A673 (cell line): ENCODE data around the gene PIRT. TPM values are rescaled to one million over a fixed set of nuclear protein-coding genes. Genes with fewer than 3 reads are reported as not detected.

Experiments
- BruUV-seq: library from RNA; stranded (reverse); fragments of 400-500 nt; replicated peaks from 2 replicates; lab custom pipeline; 2021; lab: Mats Ljungman, UMichigan
- CTCF ChIA-PET: fragments of 300-600 bp; sonication (Branson Sonifier 250); formaldehyde crosslinking; loops from one replicate; lab custom pipeline; 2022; ENCODE audit warnings: antibody characterized with exemption; lab: Charles Lee
- POLR2A ChIA-PET: fragments of 300-600 bp; sonication (Branson Sonifier 250); formaldehyde crosslinking; loops from one replicate; lab custom pipeline; 2022; ENCODE audit warnings: antibody characterized with exemption; ENCODE audit not compliant: low non-redundant PET; lab: Charles Lee
- DNase-seq: peaks from one replicate; pipeline ENCODE4 v3.0.0-alpha.2; 2015; ENCODE audit warnings: low spot score
- H3K27ac ChIP-seq: fragments of 200-600 bp; sonication (generic); 2 replicates; pipeline ENCODE4 v1.5.1; 2016; ENCODE audit warnings: mixed run types, low read depth, mild to moderate bottlenecking, mixed read lengths, antibody characterized with exemption, low read length; ENCODE audit not compliant: poor library complexity, severe bottlenecking
- H3K27me3 ChIP-seq: fragments of 200-600 bp; sonication (generic); replicated peaks from 2 replicates; pipeline ENCODE4 v1.6.1; 2017; ENCODE audit warnings: mixed run types, low read depth, mild to moderate bottlenecking, mixed read lengths, antibody characterized with exemption, low read length; ENCODE audit not compliant: insufficient read depth, poor library complexity
- H3K36me3 ChIP-seq: fragments of 200-600 bp; sonication (generic); 2 replicates; pipeline ENCODE4 v1.6.1; 2016; ENCODE audit warnings: mixed run types, mild to moderate bottlenecking, mixed read lengths, antibody characterized with exemption, low read length; ENCODE audit not compliant: insufficient read depth, poor library complexity, severe bottlenecking
- H3K4me1 ChIP-seq: fragments of 200-600 bp; sonication (generic); 2 replicates; pipeline ENCODE4 v1.6.1; 2017; ENCODE audit warnings: mixed run types, mild to moderate bottlenecking, mixed read lengths, antibody characterized with exemption, low read length; ENCODE audit not compliant: insufficient read depth, poor library complexity, severe bottlenecking
- H3K4me3 ChIP-seq: fragments of 200-600 bp; sonication (generic); 2 replicates; pipeline ENCODE4 v1.5.1; 2016; ENCODE audit warnings: low read depth, mixed run types, mild to moderate bottlenecking, mixed read lengths, low read length; ENCODE audit not compliant: poor library complexity, severe bottlenecking
- H3K9me3 ChIP-seq: fragments of 200-600 bp; sonication (generic); 2 replicates; pipeline ENCODE4 v1.6.1; 2016; ENCODE audit warnings: mixed run types, low read depth, mild to moderate bottlenecking, mixed read lengths, antibody characterized with exemption, low read length; ENCODE audit not compliant: poor library complexity, severe bottlenecking
- EZH2 ChIP-seq: fragments of 200-600 bp; sonication (generic); IDR thresholded peaks from 2 replicates; pipeline ENCODE4 v1.6.1; 2017; ENCODE audit warnings: borderline replicate concordance, low read depth, mild to moderate bottlenecking, mixed read lengths, antibody characterized with exemption, low read length; ENCODE audit not compliant: poor library complexity, severe bottlenecking
- intact Hi-C: fragments of 100-400 bp; cut with micrococcal nuclease; formaldehyde crosslinking; loops from one replicate; pipeline ENCODE4 v1.10.0; 2022; ENCODE audit not compliant: unreplicated experiment
- total RNA-seq: library from RNA; stranded (reverse); gene quantifications from 2 replicates; pipeline ENCODE4 v1.2.3, GENCODE V29; 2021
- TF ChIP-seq, protein P1 (sequence below): fragments of 300-800, 200-600 bp; sonication (generic); conservative IDR thresholded peaks from 2 replicates; pipeline ENCODE4 v1.5.1; 2017; ENCODE audit warnings: low read depth, mild to moderate bottlenecking, antibody characterized with exemption, low read length, moderate library complexity, mixed read lengths

Gene PIRT
- total RNA-seq, 1 experiment from 2014 or later = not detected

DNA sequence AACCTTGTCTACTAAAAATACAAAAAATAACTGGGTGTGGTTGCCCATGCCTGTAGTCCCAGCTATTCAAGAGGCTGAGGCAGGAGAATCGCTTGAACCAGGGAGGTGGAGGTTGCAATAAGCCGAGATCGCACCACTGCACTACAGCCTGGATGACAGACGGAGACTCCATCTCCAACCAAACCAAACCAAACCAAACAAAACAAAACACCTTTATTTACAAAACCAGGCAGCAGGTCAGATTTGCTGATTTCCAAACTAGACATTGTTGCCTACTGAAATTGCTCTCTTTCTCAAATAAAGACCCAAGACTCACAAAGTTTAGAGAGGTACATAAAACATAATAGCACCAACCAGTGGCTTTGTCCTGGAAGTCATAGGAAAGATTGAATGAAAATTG is 28.3 kb downstream of the PIRT start:
- no peaks in the 10 kb centered on the region for H3K9me3 ChIP-seq
- H3K27me3 ChIP-seq = peaks cover 6% of the 10 kb centered on the region
- POLR2A ChIA-PET = no interaction called here
- TF ChIP-seq, protein P1, sequence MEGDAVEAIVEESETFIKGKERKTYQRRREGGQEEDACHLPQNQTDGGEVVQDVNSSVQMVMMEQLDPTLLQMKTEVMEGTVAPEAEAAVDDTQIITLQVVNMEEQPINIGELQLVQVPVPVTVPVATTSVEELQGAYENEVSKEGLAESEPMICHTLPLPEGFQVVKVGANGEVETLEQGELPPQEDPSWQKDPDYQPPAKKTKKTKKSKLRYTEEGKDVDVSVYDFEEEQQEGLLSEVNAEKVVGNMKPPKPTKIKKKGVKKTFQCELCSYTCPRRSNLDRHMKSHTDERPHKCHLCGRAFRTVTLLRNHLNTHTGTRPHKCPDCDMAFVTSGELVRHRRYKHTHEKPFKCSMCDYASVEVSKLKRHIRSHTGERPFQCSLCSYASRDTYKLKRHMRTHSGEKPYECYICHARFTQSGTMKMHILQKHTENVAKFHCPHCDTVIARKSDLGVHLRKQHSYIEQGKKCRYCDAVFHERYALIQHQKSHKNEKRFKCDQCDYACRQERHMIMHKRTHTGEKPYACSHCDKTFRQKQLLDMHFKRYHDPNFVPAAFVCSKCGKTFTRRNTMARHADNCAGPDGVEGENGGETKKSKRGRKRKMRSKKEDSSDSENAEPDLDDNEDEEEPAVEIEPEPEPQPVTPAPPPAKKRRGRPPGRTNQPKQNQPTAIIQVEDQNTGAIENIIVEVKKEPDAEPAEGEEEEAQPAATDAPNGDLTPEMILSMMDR = no peak
- no peak for TF ChIP-seq EZH2
- no TSS peak for BruUV-seq
- no peaks in the 10 kb centered on the region for H3K4me1 ChIP-seq
- H3K27ac ChIP-seq = no peak overlapping the region
- H3K4me3 ChIP-seq = no peak overlapping the region
- CTCF ChIA-PET = no interaction called here
- intact Hi-C loops = no loop called here
- H3K36me3 ChIP-seq = no peaks in the 10 kb centered on the region
- DNase-seq = no peak

DNA sequence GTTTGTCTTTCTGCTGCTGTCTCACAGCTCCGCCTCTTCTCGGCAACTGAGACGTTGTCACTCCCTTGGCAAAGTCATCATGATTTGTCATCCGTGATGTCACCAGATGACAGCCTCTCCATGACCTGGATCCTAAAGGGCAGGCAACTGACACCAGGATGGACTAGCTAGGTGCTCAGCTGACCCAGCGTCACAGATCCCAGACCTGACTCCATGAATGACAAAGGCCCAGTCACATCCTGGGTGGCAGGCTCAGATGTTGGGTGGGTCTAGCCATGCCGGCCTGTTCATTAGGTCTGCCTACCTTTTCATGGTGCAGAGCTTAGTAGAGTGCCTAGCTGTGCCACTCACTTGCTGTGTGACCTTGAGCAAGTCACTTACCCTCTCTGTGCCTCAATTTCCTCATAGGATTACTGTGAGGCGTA is 30.2 kb downstream of the PIRT start:
- Histone ChIP-seq H3K9me3 (no peaks in the 10 kb centered on the region), H3K36me3 (no peaks in the 10 kb centered on the region), H3K27ac (no peak overlapping the region), H3K27me3 (peaks cover 16% of the 10 kb centered on the region), H3K4me1 (no peaks in the 10 kb centered on the region), H3K4me3 (no peak overlapping the region)
- intact Hi-C loops = no loop called here
- no peak for DNase-seq
- CTCF ChIA-PET = no interaction called here
- no TSS peak for BruUV-seq
- POLR2A ChIA-PET = no interaction called here
- TF ChIP-seq EZH2 = no peak
- TF ChIP-seq, protein P1 = no peak

DNA sequence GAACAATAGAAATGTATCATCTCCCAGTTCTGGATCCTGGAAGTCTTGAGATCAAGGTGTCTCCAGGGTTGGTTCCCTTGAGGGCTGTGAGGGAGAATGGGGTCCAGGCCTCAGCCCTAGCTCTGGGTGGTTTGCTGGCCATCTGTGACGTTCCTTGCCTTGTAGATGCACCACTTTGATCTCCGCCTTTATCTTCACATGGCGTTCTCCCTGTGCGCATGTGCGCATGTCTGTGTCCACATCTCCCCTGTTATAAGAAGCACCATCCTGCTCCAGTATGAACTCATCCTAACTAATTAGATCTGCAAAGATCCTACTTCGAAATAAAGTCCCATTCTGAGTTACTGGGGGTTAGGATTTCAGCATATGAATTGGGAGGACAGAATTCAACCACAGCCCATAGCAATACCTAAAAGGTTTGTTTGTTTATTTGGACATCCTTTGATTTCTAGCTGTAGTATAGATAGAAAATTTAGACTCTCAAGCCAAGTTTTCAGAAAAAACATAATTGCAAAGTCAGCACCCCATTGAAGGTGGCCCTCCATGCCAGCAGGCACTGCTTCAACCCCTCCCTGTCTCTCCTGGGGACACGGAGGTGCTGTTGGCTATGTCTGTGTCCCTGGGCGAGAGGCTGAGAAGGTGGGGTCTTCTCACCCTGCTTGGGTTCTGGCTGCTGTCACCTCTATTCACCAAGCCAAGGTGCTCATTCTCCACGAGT is 31.2 kb downstream of the PIRT start:
- no peak for DNase-seq
- Histone ChIP-seq H3K4me3 (no peak overlapping the region), H3K36me3 (no peaks in the 10 kb centered on the region), H3K4me1 (no peaks in the 10 kb centered on the region), H3K9me3 (no peaks in the 10 kb centered on the region), H3K27ac (no peak overlapping the region), H3K27me3 (peaks cover 16% of the 10 kb centered on the region)
- no peak for TF ChIP-seq EZH2
- TF ChIP-seq, protein P1 = no peak
- ChIA-PET CTCF (no interaction called here), POLR2A (no interaction called here)
- no TSS peak for BruUV-seq
- intact Hi-C loops = no loop called here
